Right hindlimb (tissue), 1 donor: ENCODE measurements around the gene IL15.
"Not testable (repeated sequence)": the region's sequence is repeated elsewhere in the genome, so short reads cannot be mapped to it uniquely, and the experiment has no call there.

Experiments
- DNase-seq: peaks from one replicate; pipeline ENCODE4 v3.0.0-alpha.2; 2018

Gene IL15

GRCh38 chr4:141705048-141705746, 68.8 kb downstream of the IL15 start:
- no peak for DNase-seq

- DNase-seq, result no peak
Observed at GRCh38 chr4:141705747-141706377, 69.5 kb downstream of the IL15 start.

GRCh38 chr4:141706445-141706844, 70.1 kb downstream of the IL15 start:
- DNase-seq, result no peak

- DNase-seq, result no peak
Observed at GRCh38 chr4:141711211-141711610, 74.8 kb downstream of the IL15 start.

GRCh38 chr4:141713185-141713584, 76.8 kb downstream of the IL15 start:
- no peak for DNase-seq

- no peak for DNase-seq
Observed at GRCh38 chr4:141713771-141714445, 77.5 kb downstream of the IL15 start.

GRCh38 chr4:141719585-141719984, 83.2 kb downstream of the IL15 start:
- DNase-seq, result no peak

- DNase-seq, result no peak
Observed at GRCh38 chr4:141721174-141721573, 84.8 kb downstream of the IL15 start.

- no peak for DNase-seq
Observed at GRCh38 chr4:141724646-141725045, 88.3 kb downstream of the IL15 start.

- DNase-seq, result no peak
Observed at GRCh38 chr4:141727420-141727819, 91.0 kb downstream of the IL15 start.

GRCh38 chr4:141730805-141731204, 94.4 kb downstream of the IL15 start:
- DNase-seq, result no peak

GRCh38 chr4:141731481-141731880, 95.1 kb downstream of the IL15 start:
- DNase-seq, result no peak

GRCh38 chr4:141739636-141740035, 103.3 kb downstream of the IL15 start:
- DNase-seq, result no peak

GRCh38 chr4:141746026-141746425, 109.6 kb downstream of the IL15 start:
- DNase-seq, result no peak

GRCh38 chr4:141751806-141752205, 115.4 kb downstream of the IL15 start:
- not testable (repeated sequence) for DNase-seq

- no peak for DNase-seq
Observed at GRCh38 chr4:141757287-141757686, 120.9 kb downstream of the IL15 start.

GRCh38 chr4:141759796-141760425, 123.5 kb downstream of the IL15 start:
- DNase-seq, result no peak

GRCh38 chr4:141761926-141762325, 125.5 kb downstream of the IL15 start:
- no peak for DNase-seq

- DNase-seq, result no peak
Observed at GRCh38 chr4:141763374-141763773, 127.0 kb downstream of the IL15 start.

GRCh38 chr4:141768954-141769353, 132.6 kb downstream of the IL15 start:
- DNase-seq, result no peak

GRCh38 chr4:141771889-141772830, 135.8 kb downstream of the IL15 start:
- no peak for DNase-seq

- DNase-seq, result no peak
Observed at GRCh38 chr4:141772838-141773237, 136.5 kb downstream of the IL15 start.

- no peak for DNase-seq
Observed at GRCh38 chr4:141782205-141782604, 145.8 kb downstream of the IL15 start.
